Measurements from ENCODE around the gene RECQL5. TPM values are rescaled to one million over a fixed set of nuclear protein-coding genes. Genes with fewer than 3 reads are reported as not detected.

Gene RECQL5
- total RNA-seq, 1 donor from 2014 or later, result 44.0 TPM

- Histone ChIP-seq H3K9me3 (no peaks in the 10 kb centered on the region), H3K4me1 (peaks cover 24% of the 10 kb centered on the region), H3K36me3 (peaks cover 0 to 21% of the 10 kb centered on the region in 2 donors), H3K27ac (no peak overlapping the region), H3K27me3 (no peaks in the 10 kb centered on the region), H3K4me3 (peak overlapping the region; percentile 90 to 96)
- TF ChIP-seq POLR2AphosphoS5 (IDR thresholded peaks at IDR 0.05; ENCODE audit: insufficient read depth in 1 of 2, low read depth in 1 of 2), result no peak
- TF ChIP-seq CTCF (IDR thresholded peaks at IDR 0.05), result no peak
- no peak for TF ChIP-seq POLR2A (IDR thresholded peaks at IDR 0.05)
- intact Hi-C loops (cut with DNase I), result no loop called here
- DNase-seq (ENCODE audit: extremely low spot score in 2 of 2), result no peak
Observed at GRCh38 chr17:75665981-75666380, 973 bp downstream of the RECQL5 start.

- Histone ChIP-seq H3K4me1 (peaks cover 20% of the 10 kb centered on the region), H3K36me3 (peaks cover 0 to 17% of the 10 kb centered on the region in 2 donors), H3K9me3 (no peaks in the 10 kb centered on the region), H3K27me3 (no peaks in the 10 kb centered on the region), H3K4me3 (no peak overlapping the region), H3K27ac (no peak overlapping the region)
- TF ChIP-seq CTCF (IDR thresholded peaks at IDR 0.05), result no peak
- TF ChIP-seq POLR2A (IDR thresholded peaks at IDR 0.05), result no peak
- no peak for TF ChIP-seq POLR2AphosphoS5 (IDR thresholded peaks at IDR 0.05; ENCODE audit: insufficient read depth in 1 of 2, low read depth in 1 of 2)
- intact Hi-C loops (cut with DNase I), result no loop called here
- no peak for DNase-seq (ENCODE audit: extremely low spot score in 2 of 2)
Observed at GRCh38 chr17:75664099-75664549, 2.8 kb downstream of the RECQL5 start.

- peaks cover 12% of the 10 kb centered on the region for H3K4me1 ChIP-seq
- no peak overlapping the region for H3K4me3 ChIP-seq
- intact Hi-C loops (cut with DNase I), result no loop called here
- TF ChIP-seq CTCF (IDR thresholded peaks at IDR 0.05) (no peak), POLR2AphosphoS5 (IDR thresholded peaks at IDR 0.05; ENCODE audit: insufficient read depth in 1 of 2, low read depth in 1 of 2) (no peak), POLR2A (IDR thresholded peaks at IDR 0.05) (no peak)
- H3K9me3 ChIP-seq, result no peaks in the 10 kb centered on the region
- no peak overlapping the region for H3K27ac ChIP-seq
- H3K36me3 ChIP-seq, result peaks cover 0 to 12% of the 10 kb centered on the region in 2 donors
- no peaks in the 10 kb centered on the region for H3K27me3 ChIP-seq
- DNase-seq (ENCODE audit: extremely low spot score in 2 of 2), result no peak
Observed at GRCh38 chr17:75662511-75662910, 4.4 kb downstream of the RECQL5 start.

GRCh38 chr17:75661531-75661930 is 5.4 kb downstream of the RECQL5 start:
- Histone ChIP-seq H3K27ac (no peak overlapping the region), H3K9me3 (no peaks in the 10 kb centered on the region), H3K27me3 (no peaks in the 10 kb centered on the region), H3K4me3 (no peak overlapping the region), H3K36me3 (peaks cover 0 to 12% of the 10 kb centered on the region in 2 donors), H3K4me1 (peaks cover 9% of the 10 kb centered on the region)
- no peak for TF ChIP-seq CTCF (IDR thresholded peaks at IDR 0.05)
- TF ChIP-seq POLR2A (IDR thresholded peaks at IDR 0.05), result no peak
- no peak for TF ChIP-seq POLR2AphosphoS5 (IDR thresholded peaks at IDR 0.05; ENCODE audit: insufficient read depth in 1 of 2, low read depth in 1 of 2)
- intact Hi-C loops (cut with DNase I), result no loop called here
- no peak for DNase-seq (ENCODE audit: extremely low spot score in 2 of 2)

- Histone ChIP-seq H3K36me3 (peaks cover 0 to 12% of the 10 kb centered on the region in 2 donors), H3K9me3 (no peaks in the 10 kb centered on the region), H3K4me3 (no peak overlapping the region), H3K27me3 (no peaks in the 10 kb centered on the region), H3K27ac (no peak overlapping the region), H3K4me1 (no peaks in the 10 kb centered on the region)
- intact Hi-C loops (cut with DNase I), result no loop called here
- TF ChIP-seq POLR2A (IDR thresholded peaks at IDR 0.05) (no peak), CTCF (IDR thresholded peaks at IDR 0.05) (no peak), POLR2AphosphoS5 (IDR thresholded peaks at IDR 0.05; ENCODE audit: insufficient read depth in 1 of 2, low read depth in 1 of 2) (no peak)
- DNase-seq (ENCODE audit: extremely low spot score in 2 of 2), result no peak
Observed at GRCh38 chr17:75658237-75658636, 8.7 kb downstream of the RECQL5 start.

All from vagina (tissue), 2 donors.